ENCODE results near the gene ATM.
"Not testable (repeated sequence)": the region's sequence is repeated elsewhere in the genome, so short reads cannot be mapped to it uniquely, and the experiment has no call there.

Gene ATM

GRCh38 chr11:108394744-108395284, 171.9 kb downstream of the ATM start:
- no peak for DNase-seq

GRCh38 chr11:108396672-108397071, 173.8 kb downstream of the ATM start:
- not testable (repeated sequence) for DNase-seq

GRCh38 chr11:108398439-108398838, 175.6 kb downstream of the ATM start:
- no peak for DNase-seq

GRCh38 chr11:108402241-108402640, 179.4 kb downstream of the ATM start:
- DNase-seq = no peak

GRCh38 chr11:108403052-108403451, 180.2 kb downstream of the ATM start:
- no peak for DNase-seq

GRCh38 chr11:108405706-108406105, 182.8 kb downstream of the ATM start:
- DNase-seq = peak; percentile 5

GRCh38 chr11:108414958-108415357, 192.1 kb downstream of the ATM start:
- no peak for DNase-seq

GRCh38 chr11:108417551-108417950, 194.7 kb downstream of the ATM start:
- DNase-seq = peak; percentile 4

All from fibroblast of skin of right quadriceps (primary cell).